Mesenteric fat pad (tissue), 1 donor: ENCODE data around the gene C9orf85. TPM values are rescaled to one million over a fixed set of nuclear protein-coding genes. Genes with fewer than 3 reads are reported as not detected.

Source experiments
- DNase-seq: peaks from one replicate; pipeline ENCODE4 v3.0.0-alpha.2; 2020; ENCODE audit warnings: low spot score
- total RNA-seq: library from RNA; stranded (reverse); fragmentation: NEBNext Ultra II Directional; extraction: Animal tissue kit (Norgen Biotek cat#: 25700); gene quantifications from one replicate; pipeline ENCODE4 v1.2.1, GENCODE V29; 2021
- donor health status: DM: yes; HTN: yes; CAD: no.

The C9orf85 gene
- total RNA-seq, 1 donor from 2014 or later, result 6.7 TPM

DNA sequence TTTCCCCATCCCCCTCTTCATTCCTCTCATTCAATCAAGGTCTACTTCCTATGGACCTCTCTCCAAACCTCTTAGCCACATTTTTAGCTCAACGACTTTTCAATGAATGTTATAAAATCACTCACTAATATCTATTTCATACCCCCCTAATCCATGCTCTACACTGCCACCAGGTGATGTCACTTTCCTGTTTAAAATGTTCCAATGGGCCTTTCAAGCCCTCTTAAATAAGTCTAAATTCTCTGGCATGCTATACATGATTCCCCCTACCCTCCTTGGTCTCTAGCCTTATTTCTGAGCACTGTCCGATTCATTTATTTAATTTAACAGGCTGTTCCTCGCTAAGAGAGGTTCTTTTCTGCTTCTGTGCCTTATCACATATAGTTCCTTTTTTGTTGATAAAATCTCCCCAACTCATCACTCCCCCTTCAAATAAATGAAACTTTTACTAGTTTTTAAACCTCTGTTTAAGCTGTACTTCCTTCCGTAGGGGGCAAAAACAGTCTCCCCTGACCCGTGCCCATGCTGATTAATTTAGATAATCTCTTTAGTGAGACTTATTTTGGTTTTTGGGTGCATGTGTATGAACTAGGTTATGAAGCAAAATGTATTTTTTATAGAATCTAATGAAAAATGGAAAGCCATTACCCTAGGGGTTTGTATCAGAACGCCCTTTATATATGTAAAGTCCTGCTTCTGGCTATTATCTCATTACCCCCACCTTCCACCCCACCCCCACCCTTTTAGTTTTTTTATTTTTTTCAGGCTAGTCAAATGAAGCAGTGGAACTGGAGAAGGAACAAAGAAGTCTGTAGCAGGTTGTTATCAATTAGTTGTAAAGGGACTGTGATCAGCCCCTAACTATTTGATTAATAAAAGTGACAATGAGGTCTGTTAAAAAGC is 9.5 kb upstream of the C9orf85 start:
- DNase-seq, result no peak

DNA sequence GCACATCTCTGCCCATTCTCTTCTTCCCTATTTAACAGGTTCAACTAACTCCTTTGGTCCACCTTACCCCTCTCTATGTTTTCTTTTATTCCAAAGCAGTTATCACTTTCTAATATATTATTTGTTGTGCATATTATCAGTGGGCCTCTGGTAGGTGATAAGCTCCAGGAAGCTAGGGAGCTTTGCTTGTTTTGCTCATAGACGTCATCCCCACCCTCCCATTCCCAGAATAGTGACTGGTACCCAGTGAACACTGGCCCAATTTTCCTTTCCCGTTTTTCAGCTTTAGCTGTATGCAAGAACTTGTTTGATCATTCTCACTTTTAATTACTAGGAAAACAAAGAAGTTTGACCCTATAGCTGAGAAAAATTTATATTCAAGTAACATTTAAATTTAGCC is 7.4 kb upstream of the C9orf85 start:
- DNase-seq, result no peak

DNA sequence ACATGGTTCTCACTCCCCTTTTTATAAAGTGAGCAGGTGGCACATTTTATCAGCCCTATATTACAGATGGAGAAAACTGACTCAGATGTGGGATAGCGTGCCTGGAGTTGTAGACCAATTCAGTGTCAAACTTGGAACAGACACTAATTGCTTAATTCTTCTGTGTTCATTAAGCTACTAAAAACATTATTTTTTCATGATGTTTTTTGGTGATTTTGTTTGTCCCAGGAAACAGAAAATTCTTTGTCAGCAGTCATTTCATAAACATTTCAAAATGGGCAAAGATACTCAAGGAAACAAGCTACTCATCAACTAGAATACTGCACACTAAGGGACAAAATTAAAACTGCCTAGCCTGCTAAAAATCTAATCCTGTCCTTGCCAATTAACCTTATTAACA is 2.6 kb upstream of the C9orf85 start:
- DNase-seq, result no peak

DNA sequence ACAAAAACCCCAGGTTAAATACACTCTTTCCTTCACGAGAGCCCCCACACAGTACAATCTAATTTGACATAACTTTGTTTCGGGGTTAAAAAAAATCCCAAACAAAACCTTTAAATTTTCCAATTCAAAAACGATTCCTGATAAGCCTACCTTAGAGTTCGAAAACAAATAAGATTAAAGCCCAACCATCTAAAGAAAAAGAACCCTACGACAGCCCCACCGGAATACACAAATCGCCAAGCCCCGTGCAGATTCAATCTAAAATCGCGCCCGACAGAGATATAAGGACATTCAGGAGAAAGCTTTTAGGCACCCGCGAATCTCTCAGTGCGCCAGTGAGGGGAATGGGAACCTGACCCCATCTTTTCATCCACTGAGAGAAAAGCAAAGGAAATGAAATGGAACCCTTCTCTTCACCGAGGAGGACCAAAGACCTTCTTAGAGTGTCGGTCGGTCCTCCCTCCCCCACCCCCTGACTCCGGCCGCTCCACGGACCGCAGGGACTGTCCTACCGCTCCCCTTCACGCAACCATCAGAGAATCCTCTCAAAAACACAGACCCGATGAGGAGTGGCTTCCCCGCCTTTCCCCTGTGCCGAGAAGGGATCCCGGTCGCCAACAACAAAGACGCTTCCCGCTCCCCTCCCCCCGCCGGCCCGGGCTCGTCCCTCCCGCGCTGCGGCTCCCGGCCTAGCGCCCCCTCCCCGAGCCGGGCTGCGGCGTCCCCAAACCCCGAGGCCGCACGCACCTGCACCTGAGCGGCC is 1.4 kb upstream of the C9orf85 start:
- DNase-seq, result no peak

GRCh38 chr9:71910650-71911060 is 784 bp upstream of the C9orf85 start:
- no peak for DNase-seq

- DNase-seq, result no peak
These were observed 483 bp downstream of the C9orf85 start for GRCh38 chr9:71911908-71912335.

- no peak for DNase-seq
These were observed 4.1 kb downstream of the C9orf85 start for GRCh38 chr9:71915495-71915894.

- DNase-seq, result no peak
These were observed 5.5 kb downstream of the C9orf85 start for GRCh38 chr9:71916834-71917534.

- no peak for DNase-seq
These were observed 7.0 kb downstream of the C9orf85 start for GRCh38 chr9:71918419-71918818.

GRCh38 chr9:71920456-71921189 is 9.2 kb downstream of the C9orf85 start:
- DNase-seq, result no peak

DNA sequence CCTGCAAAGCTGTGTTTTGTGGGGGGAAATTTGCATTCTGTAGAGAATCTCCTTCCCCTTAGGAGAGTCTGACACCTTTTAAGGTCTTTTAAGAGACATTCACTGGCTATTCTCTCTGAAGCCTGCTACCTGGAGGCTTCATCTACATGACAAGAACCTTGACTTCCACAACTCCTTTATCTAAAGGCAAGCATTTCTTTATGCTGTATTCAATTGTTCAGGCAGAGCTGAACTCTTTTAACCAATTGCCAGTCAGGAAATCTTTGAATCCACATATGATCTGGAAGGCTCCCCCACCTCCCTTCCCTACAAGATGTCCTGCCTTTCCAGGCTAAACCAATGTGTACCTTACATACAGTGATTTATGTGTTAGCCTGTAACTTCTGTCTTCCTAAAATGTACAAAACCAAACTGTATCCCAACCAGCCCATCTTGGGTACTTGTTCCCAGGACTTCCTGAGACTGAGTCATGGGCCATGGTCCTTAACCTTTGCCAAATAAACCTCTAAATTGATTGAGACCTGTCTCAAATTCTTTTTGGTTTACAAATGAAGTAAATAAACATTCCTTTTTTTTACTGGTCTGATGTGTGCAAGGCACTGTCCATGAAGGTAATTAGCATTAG is 9.9 kb downstream of the C9orf85 start:
- no peak for DNase-seq

GRCh38 chr9:71924576-71924975 is 13.1 kb downstream of the C9orf85 start:
- no peak for DNase-seq

DNA sequence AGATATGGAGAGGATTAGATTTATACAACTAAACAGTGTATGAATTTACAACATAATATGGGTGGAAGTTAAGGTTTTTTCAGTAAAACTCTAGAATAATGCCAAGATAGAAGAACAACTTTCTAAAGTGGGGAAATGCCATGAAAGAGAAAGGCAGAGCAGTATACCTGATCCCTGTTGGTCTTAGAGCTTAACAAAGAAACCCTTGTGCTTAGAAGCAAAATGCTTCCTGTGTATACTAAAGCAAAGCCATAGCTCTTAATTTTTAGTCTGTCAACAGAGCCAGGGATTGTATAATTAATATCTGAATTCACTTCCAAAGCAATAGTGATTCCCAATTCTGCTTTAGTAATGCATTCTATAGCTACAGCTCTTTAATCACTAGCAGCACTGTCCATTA is 14.4 kb downstream of the C9orf85 start:
- DNase-seq, result no peak

GRCh38 chr9:71928376-71928775 is 16.9 kb downstream of the C9orf85 start:
- no peak for DNase-seq

DNA sequence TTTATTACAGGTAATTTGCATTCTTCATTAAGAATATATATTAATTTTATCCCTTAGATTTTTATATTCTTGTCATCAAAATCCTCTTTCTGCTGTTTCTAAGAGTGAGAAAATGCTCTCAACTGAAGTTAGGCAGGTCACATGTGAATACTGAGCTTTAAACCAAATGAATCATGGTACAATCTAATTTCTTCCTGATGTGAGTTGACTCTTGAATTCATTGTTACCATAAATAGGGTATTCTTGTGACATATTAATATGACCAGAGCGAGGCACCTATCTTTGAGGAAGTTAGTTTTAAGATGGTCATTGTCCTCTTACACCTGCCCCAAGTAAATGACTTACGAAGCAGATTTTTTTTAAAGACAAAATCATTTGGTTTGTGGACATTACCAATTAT is 17.4 kb downstream of the C9orf85 start:
- no peak for DNase-seq

GRCh38 chr9:71929223-71929622 is 17.8 kb downstream of the C9orf85 start:
- DNase-seq, result no peak

DNA sequence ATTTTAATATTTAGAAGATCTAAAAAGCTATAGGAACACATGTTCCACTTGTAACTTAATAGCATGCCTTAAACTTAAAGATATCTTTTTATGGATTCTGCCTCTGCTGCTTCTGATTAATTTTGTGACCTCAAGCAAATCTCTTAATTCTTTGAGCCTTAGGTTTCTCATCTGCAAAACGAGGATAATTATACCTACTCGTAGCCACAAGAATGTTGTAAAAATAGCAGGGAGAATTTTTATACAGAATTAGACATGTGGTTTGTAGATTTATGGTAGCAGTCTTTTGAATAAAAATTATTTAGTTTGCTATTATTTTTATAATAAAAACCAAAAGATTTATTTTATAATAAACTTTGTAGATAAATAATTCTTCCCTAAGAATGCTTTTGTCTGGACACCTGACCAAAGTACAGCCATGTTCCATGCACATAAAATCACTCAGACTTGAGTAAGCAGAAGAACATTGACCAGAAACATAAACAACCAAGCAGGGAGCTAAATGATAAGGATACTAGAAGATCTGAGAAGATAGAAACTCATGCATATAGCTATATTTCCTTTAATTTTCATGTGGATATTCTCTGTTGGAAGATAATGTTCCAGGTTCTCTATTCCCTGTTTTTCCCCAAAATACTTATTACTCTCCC is 18.5 kb downstream of the C9orf85 start:
- no peak for DNase-seq

DNA sequence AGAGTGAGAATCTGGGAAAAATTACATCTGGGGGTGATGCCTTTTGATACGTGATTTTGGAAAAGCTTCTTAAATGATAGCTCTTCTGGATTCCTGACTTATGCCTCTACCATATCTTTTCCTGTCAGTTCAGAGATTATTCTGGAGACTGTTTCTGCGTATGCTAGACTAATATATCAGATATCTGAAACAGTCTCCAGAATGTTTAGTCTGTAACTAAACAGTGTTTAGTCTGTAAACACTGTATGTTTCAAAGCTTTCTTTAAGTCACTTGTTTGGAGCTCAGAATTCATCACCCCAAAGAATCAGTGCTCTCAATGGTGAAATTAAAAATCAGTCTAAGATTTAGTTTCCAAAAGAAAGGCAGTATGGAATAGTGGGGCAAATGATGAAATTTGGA is 19.7 kb downstream of the C9orf85 start:
- DNase-seq, result no peak

DNA sequence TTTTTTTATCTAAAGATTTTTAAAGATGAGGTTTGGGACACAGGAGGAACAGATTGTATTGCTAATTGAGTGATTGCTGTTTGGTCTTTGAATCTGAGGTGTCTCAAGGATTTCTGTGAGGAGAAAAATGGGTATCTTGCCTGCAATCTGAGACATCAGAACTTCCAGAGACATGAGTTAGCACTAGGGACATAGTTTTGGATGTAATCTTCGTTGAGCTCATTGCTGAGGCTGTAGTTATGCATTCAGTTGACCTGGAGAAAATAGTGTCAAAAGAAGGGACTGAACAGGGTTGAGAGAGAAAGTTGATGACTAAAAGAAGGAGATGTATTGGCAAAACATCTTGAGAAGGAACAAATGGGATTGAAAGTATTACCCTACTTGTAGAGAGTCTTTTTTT is 24.6 kb downstream of the C9orf85 start:
- DNase-seq, result no peak

DNA sequence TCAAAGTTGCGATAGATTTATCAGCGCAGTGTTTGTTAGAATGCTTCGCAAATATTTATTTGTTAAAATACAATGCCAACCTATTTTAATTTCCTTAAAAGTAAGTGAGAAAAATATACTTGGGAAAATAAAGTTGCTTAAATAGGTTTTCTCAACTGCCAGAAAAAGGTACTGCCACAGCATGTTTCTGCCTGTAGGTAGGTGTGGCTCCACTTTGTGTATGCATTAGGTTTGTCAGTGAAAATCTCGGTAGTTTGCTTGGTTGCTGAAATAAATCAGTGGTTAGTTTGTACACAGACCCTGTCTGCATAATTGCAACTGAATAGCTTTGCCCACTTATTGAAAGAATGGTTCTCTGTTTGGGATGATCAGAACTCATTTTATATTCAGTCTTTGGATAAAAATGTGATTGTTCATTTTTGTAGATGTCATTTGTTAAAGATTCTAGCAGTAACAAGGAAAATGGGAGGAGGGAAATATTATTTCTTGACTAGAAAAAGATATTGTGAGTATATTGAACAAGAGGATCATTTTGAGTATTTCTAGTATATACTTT is 25.7 kb downstream of the C9orf85 start:
- no peak for DNase-seq
